IPS-18c (cell line): Measurements from ENCODE around the gene SLC18A3.

Source experiments
- H3K4me3 ChIP-seq: 2 replicates; pipeline ENCODE4 v1.7.0; 2013; ENCODE audit warnings: low read depth, mild to moderate bottlenecking, low read length, moderate library complexity; ENCODE audit not compliant: insufficient read depth
- H3K9me3 ChIP-seq: one replicate; pipeline ENCODE4 v1.6.1; 2013; ENCODE audit warnings: mild to moderate bottlenecking, low read length, moderate library complexity; ENCODE audit not compliant: control insufficient read depth, insufficient read depth

SLC18A3 gene

GRCh38 chr10:49617121-49618020 is 7.3 kb downstream of the SLC18A3 start:
- no peaks in the 10 kb centered on the region for H3K9me3 ChIP-seq
- no peak overlapping the region for H3K4me3 ChIP-seq

GRCh38 chr10:49618821-49619220 is 8.7 kb downstream of the SLC18A3 start:
- no peak overlapping the region for H3K4me3 ChIP-seq

GRCh38 chr10:49619613-49620012 is 9.5 kb downstream of the SLC18A3 start:
- no peak overlapping the region for H3K4me3 ChIP-seq
- H3K9me3 ChIP-seq: no peaks in the 10 kb centered on the region

More at GRCh38 chr10:49618821-49619220, 8.7 kb downstream of the SLC18A3 start:
- H3K9me3 ChIP-seq: no peaks in the 10 kb centered on the region

- Histone ChIP-seq H3K9me3 (no peaks in the 10 kb centered on the region), H3K4me3 (no peak overlapping the region)
Measured at GRCh38 chr10:49620286-49620810, 10.2 kb downstream of the SLC18A3 start.

GRCh38 chr10:49620841-49621378 is 10.8 kb downstream of the SLC18A3 start:
- H3K4me3 ChIP-seq: no peak overlapping the region
- H3K9me3 ChIP-seq: no peaks in the 10 kb centered on the region

- Histone ChIP-seq H3K4me3 (no peak overlapping the region), H3K9me3 (no peaks in the 10 kb centered on the region)
Measured at GRCh38 chr10:49621561-49621960, 11.5 kb downstream of the SLC18A3 start.

GRCh38 chr10:49622426-49623425 is 12.6 kb downstream of the SLC18A3 start:
- no peak overlapping the region for H3K4me3 ChIP-seq
- no peaks in the 10 kb centered on the region for H3K9me3 ChIP-seq

- Histone ChIP-seq H3K4me3 (no peak overlapping the region), H3K9me3 (no peaks in the 10 kb centered on the region)
Measured at GRCh38 chr10:49624629-49625028, 14.5 kb downstream of the SLC18A3 start.

- H3K4me3 ChIP-seq: no peak overlapping the region
- no peaks in the 10 kb centered on the region for H3K9me3 ChIP-seq
Measured at GRCh38 chr10:49625411-49625810, 15.3 kb downstream of the SLC18A3 start.

- no peak overlapping the region for H3K4me3 ChIP-seq
- no peaks in the 10 kb centered on the region for H3K9me3 ChIP-seq
Measured at GRCh38 chr10:49627038-49627437, 16.9 kb downstream of the SLC18A3 start.

GRCh38 chr10:49627644-49628247 is 17.6 kb downstream of the SLC18A3 start:
- Histone ChIP-seq H3K4me3 (no peak overlapping the region), H3K9me3 (no peaks in the 10 kb centered on the region)

- Histone ChIP-seq H3K4me3 (no peak overlapping the region), H3K9me3 (no peaks in the 10 kb centered on the region)
Measured at GRCh38 chr10:49628599-49628998, 18.5 kb downstream of the SLC18A3 start.

GRCh38 chr10:49629431-49629881 is 19.3 kb downstream of the SLC18A3 start:
- no peak overlapping the region for H3K4me3 ChIP-seq
- no peaks in the 10 kb centered on the region for H3K9me3 ChIP-seq

- no peaks in the 10 kb centered on the region for H3K9me3 ChIP-seq
Measured at GRCh38 chr10:49631975-49632374, 21.9 kb downstream of the SLC18A3 start.

GRCh38 chr10:49632406-49633317 is 22.6 kb downstream of the SLC18A3 start:
- Histone ChIP-seq H3K9me3 (no peaks in the 10 kb centered on the region), H3K4me3 (no peak overlapping the region)

More at GRCh38 chr10:49631975-49632374, 21.9 kb downstream of the SLC18A3 start:
- H3K4me3 ChIP-seq: no peak overlapping the region
